A673 (cell line): Measurements from ENCODE around the gene TMEM91. TPM values are rescaled to one million over a fixed set of nuclear protein-coding genes. Genes with fewer than 3 reads are reported as not detected.

Source experiments
- BruUV-seq: library from RNA; stranded (reverse); fragments of 400-500 nt; replicated peaks from 2 replicates; lab custom pipeline; 2021; lab: Mats Ljungman, UMichigan
- CTCF ChIA-PET: fragments of 300-600 bp; sonication (Branson Sonifier 250); formaldehyde crosslinking; loops from one replicate; lab custom pipeline; 2022; ENCODE audit warnings: antibody characterized with exemption; lab: Charles Lee
- POLR2A ChIA-PET: fragments of 300-600 bp; sonication (Branson Sonifier 250); formaldehyde crosslinking; loops from one replicate; lab custom pipeline; 2022; ENCODE audit warnings: antibody characterized with exemption; ENCODE audit not compliant: low non-redundant PET; lab: Charles Lee
- DNase-seq: peaks from one replicate; pipeline ENCODE4 v3.0.0-alpha.2; 2015; ENCODE audit warnings: low spot score
- H3K27ac ChIP-seq: fragments of 200-600 bp; sonication (generic); 2 replicates; pipeline ENCODE4 v1.5.1; 2016; ENCODE audit warnings: mixed run types, low read depth, mild to moderate bottlenecking, mixed read lengths, antibody characterized with exemption, low read length; ENCODE audit not compliant: poor library complexity, severe bottlenecking
- H3K27me3 ChIP-seq: fragments of 200-600 bp; sonication (generic); replicated peaks from 2 replicates; pipeline ENCODE4 v1.6.1; 2017; ENCODE audit warnings: mixed run types, low read depth, mild to moderate bottlenecking, mixed read lengths, antibody characterized with exemption, low read length; ENCODE audit not compliant: insufficient read depth, poor library complexity
- H3K36me3 ChIP-seq: fragments of 200-600 bp; sonication (generic); 2 replicates; pipeline ENCODE4 v1.6.1; 2016; ENCODE audit warnings: mixed run types, mild to moderate bottlenecking, mixed read lengths, antibody characterized with exemption, low read length; ENCODE audit not compliant: insufficient read depth, poor library complexity, severe bottlenecking
- H3K4me1 ChIP-seq: fragments of 200-600 bp; sonication (generic); 2 replicates; pipeline ENCODE4 v1.6.1; 2017; ENCODE audit warnings: mixed run types, mild to moderate bottlenecking, mixed read lengths, antibody characterized with exemption, low read length; ENCODE audit not compliant: insufficient read depth, poor library complexity, severe bottlenecking
- H3K4me3 ChIP-seq: fragments of 200-600 bp; sonication (generic); 2 replicates; pipeline ENCODE4 v1.5.1; 2016; ENCODE audit warnings: low read depth, mixed run types, mild to moderate bottlenecking, mixed read lengths, low read length; ENCODE audit not compliant: poor library complexity, severe bottlenecking
- H3K9me3 ChIP-seq: fragments of 200-600 bp; sonication (generic); 2 replicates; pipeline ENCODE4 v1.6.1; 2016; ENCODE audit warnings: mixed run types, low read depth, mild to moderate bottlenecking, mixed read lengths, antibody characterized with exemption, low read length; ENCODE audit not compliant: poor library complexity, severe bottlenecking
- EZH2 ChIP-seq: fragments of 200-600 bp; sonication (generic); IDR thresholded peaks from 2 replicates; pipeline ENCODE4 v1.6.1; 2017; ENCODE audit warnings: borderline replicate concordance, low read depth, mild to moderate bottlenecking, mixed read lengths, antibody characterized with exemption, low read length; ENCODE audit not compliant: poor library complexity, severe bottlenecking
- intact Hi-C: fragments of 100-400 bp; cut with micrococcal nuclease; formaldehyde crosslinking; loops from one replicate; pipeline ENCODE4 v1.10.0; 2022; ENCODE audit not compliant: unreplicated experiment
- total RNA-seq: library from RNA; stranded (reverse); gene quantifications from 2 replicates; pipeline ENCODE4 v1.2.3, GENCODE V29; 2021
- TF ChIP-seq, protein P1 (sequence below): fragments of 300-800, 200-600 bp; sonication (generic); conservative IDR thresholded peaks from 2 replicates; pipeline ENCODE4 v1.5.1; 2017; ENCODE audit warnings: low read depth, mild to moderate bottlenecking, antibody characterized with exemption, low read length, moderate library complexity, mixed read lengths

TMEM91 gene
- total RNA-seq, 1 experiment from 2014 or later = 4.9 TPM

DNA sequence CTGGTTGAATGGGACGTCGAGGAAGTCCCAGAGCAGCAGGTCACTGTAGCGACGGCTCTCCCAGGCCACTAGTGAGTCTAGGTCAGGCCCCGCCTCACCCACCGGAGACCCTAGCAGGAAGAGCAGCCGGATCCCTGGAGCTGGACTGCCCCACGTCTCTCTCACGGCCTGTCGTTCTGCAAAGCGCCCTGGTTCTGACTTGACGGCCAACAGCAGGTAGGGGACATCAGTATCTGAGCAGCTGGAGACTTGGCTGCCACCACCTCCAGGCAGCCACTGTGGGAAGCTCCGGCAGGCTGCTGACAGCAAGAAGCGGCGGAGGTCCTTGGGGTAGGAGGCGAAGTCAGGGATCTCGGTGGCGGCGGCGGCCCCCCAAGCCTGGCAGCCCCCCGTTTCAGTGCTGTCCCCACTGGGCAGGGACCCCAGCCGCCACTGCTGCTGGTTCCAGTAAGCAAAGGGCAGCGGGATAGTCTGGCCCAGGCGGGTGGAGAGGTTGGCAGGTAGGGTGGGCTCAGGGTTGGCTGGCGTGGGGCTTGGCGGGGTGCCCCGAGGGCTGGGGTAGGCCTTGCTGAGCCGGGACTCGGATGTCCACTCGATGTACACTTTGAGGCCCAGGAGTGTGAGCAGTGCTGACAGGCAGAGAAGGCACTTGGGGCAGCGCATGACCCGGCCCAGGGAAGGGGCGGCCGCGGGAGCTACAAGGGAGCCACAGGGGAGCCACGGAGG, 49.9 kb downstream of the TMEM91 start:
- TF ChIP-seq, protein P1, sequence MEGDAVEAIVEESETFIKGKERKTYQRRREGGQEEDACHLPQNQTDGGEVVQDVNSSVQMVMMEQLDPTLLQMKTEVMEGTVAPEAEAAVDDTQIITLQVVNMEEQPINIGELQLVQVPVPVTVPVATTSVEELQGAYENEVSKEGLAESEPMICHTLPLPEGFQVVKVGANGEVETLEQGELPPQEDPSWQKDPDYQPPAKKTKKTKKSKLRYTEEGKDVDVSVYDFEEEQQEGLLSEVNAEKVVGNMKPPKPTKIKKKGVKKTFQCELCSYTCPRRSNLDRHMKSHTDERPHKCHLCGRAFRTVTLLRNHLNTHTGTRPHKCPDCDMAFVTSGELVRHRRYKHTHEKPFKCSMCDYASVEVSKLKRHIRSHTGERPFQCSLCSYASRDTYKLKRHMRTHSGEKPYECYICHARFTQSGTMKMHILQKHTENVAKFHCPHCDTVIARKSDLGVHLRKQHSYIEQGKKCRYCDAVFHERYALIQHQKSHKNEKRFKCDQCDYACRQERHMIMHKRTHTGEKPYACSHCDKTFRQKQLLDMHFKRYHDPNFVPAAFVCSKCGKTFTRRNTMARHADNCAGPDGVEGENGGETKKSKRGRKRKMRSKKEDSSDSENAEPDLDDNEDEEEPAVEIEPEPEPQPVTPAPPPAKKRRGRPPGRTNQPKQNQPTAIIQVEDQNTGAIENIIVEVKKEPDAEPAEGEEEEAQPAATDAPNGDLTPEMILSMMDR = no peak
- TF ChIP-seq EZH2 = no peak
- no peak overlapping the region for H3K4me3 ChIP-seq
- BruUV-seq = no TSS peak
- ChIA-PET CTCF (interaction anchor here (0.5 kb wide), 1 partner anchor 9 kb away, joined by 5 read pairs; no protein-coding TSS in a partner anchor), POLR2A (interaction anchor here (0.6 kb wide), 1 partner anchor 436 kb away, joined by 4 read pairs; no protein-coding TSS in a partner anchor)
- no peaks in the 10 kb centered on the region for H3K27me3 ChIP-seq
- H3K9me3 ChIP-seq = no peaks in the 10 kb centered on the region
- peak overlapping the region; percentile 70 for H3K27ac ChIP-seq
- DNase-seq = no peak
- intact Hi-C loops = no loop called here
- peaks cover 12% of the 10 kb centered on the region for H3K36me3 ChIP-seq
- H3K4me1 ChIP-seq = peaks cover 25% of the 10 kb centered on the region

DNA sequence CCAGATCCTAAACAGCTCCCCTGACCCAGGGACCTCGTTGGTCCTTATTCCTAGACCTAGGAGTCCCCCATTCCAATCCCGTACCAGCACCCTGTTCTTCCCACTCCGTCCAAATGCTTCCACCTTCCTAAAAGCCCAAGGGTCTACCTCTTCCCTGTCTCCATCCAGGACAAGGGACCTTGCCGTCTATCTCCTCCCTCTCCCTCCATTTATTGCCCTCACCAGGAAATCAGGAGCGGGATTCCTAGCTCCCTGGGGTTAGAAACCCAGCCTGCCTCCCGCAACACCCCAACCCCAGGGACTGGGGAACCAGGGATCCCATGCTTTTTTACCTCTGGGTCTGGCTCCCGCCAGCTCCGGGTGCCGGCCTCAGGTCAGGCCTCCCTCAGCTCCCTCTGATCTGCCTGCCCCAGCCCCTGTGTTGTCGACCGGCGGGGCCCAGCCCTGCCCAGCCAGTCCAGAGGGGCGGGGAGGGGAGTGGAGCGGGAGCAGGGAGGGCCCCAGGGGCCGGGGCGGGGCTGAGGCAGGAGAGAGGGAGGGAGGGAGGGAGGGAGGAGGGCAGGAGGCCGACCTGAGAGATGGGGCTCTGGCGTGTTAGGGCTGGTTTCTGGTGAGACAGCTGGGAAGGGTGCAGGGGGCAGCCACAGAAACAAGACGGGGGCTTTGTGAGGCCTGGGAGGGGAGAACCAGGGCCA, 50.8 kb downstream of the TMEM91 start, which contains the start of gene B3GNT8:
Gene B3GNT8 (minus strand): TSS at position 423 of the 695 bp plus-strand sequence. CDS start 596 bp downstream, outside the sequence.
- POLR2A ChIA-PET = interaction anchor here (0.6 kb wide), 1 partner anchor 436 kb away, joined by 4 read pairs; no protein-coding TSS in a partner anchor
- Histone ChIP-seq H3K27me3 (no peaks in the 10 kb centered on the region), H3K4me3 (no peak within 1 kb of the TSS), H3K9me3 (no peaks in the 10 kb centered on the region), H3K27ac (peak within 1 kb of the TSS; percentile 70), H3K36me3 (peaks cover 18% of the 10 kb centered on the region), H3K4me1 (peaks cover 25% of the 10 kb centered on the region)
- BruUV-seq = no TSS peak
- intact Hi-C loops = no loop called here
- CTCF ChIA-PET = interaction anchor here (0.5 kb wide), 2 partner anchors 9 to 143 kb away, joined by 3 to 5 read pairs; no protein-coding TSS in a partner anchor
- TF ChIP-seq, protein P1 = no peak
- TF ChIP-seq EZH2 = no peak
- peak; percentile 32 for DNase-seq

DNA sequence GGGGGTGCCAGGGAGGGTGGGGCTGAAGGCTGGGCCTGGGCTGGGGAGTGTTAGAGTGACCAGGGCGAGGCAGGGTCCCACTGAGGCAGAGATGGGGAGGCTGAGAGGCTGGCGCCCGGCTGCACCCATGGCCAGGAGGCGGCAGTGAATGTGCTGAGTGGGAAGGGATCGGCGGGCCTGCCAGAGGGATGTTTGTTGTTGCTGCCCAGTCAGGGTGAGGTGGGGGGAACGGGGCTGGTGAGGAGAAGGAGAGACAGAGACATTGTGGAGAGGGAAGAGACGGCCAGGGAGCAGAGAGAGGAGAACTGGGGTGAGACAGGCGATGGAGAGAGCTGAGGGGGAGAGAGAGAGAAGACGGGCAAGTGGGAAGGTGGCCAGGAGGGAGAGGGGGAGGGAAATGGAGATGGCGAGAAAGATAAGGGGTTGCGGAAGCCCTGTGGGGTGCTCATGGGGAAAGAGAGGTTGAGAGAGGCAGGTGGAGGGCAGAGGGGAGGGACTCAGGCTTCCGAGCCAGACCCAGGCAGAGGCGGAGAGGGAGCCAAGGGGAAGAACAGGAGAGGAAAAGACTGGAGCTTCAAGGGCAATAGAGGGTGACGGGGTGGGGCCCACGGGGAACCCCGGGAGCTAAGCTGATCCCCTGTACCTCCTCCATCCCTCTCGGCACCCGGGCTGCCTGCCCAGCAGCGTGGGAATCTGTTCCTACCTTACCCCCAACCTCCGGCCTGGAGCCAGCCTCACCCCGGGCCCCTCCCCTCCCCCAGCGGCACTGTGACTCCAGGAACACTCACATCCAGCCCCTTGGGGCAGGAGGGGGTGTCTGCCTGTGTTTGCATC, 51.5 kb downstream of the TMEM91 start:
- POLR2A ChIA-PET = no interaction called here

More for the DNA sequence above, 51.5 kb downstream of the TMEM91 start:
- peak; percentile 17 for DNase-seq
- H3K27me3 ChIP-seq = no peaks in the 10 kb centered on the region
- H3K27ac ChIP-seq = peak overlapping the region; percentile 70
- H3K9me3 ChIP-seq = no peaks in the 10 kb centered on the region
- CTCF ChIA-PET = no interaction called here
- no TSS peak for BruUV-seq
- intact Hi-C loops = no loop called here
- H3K4me3 ChIP-seq = no peak overlapping the region
- peaks cover 25% of the 10 kb centered on the region for H3K4me1 ChIP-seq
- peaks cover 19% of the 10 kb centered on the region for H3K36me3 ChIP-seq
- no peak for TF ChIP-seq EZH2
- TF ChIP-seq, protein P1 = no peak
